GM19324 (cell line): Measurements from ENCODE around the gene SPDEF.

Experiments used
- ATAC-seq: cut with Tn5 transposase; IDR thresholded peaks from one replicate; pipeline ENCODE4 v1.9.1; 2021; ENCODE audit warnings: mild to moderate bottlenecking, moderate library complexity; ENCODE audit not compliant: unreplicated experiment, low FRiP score

Gene SPDEF

GRCh38 chr6:34490390-34491090 lies 65.6 kb downstream of the SPDEF start:
- no peak for ATAC-seq

GRCh38 chr6:34489207-34489805 lies 66.8 kb downstream of the SPDEF start:
- no peak for ATAC-seq
